GM21447 (cell line): ENCODE data around the gene MCF2L.

Experiments
- ATAC-seq: cut with Tn5 transposase; IDR thresholded peaks from one replicate; pipeline ENCODE4 v1.9.1; 2021; ENCODE audit not compliant: unreplicated experiment

The MCF2L gene

DNA sequence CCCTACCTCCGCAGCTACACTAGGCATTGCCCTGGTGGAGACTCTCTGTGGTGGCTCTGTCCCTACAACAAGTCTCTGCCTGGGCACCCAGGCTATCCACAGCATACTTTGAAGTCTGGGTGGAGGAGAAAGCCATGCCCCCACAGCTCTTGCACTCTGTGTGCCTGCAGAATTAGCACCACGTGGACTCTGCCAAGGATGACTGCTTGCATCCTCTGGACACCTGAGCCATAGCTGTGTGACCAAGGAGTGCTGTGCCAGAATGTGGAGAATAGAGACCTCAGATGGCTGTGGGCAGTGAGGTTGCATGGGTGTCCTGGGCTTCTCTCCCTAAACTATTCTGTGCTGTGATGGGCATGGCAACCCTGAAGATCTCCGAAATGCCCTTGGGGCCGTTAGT lies 21.2 kb upstream of the MCF2L start:
- ATAC-seq, result no peak

DNA sequence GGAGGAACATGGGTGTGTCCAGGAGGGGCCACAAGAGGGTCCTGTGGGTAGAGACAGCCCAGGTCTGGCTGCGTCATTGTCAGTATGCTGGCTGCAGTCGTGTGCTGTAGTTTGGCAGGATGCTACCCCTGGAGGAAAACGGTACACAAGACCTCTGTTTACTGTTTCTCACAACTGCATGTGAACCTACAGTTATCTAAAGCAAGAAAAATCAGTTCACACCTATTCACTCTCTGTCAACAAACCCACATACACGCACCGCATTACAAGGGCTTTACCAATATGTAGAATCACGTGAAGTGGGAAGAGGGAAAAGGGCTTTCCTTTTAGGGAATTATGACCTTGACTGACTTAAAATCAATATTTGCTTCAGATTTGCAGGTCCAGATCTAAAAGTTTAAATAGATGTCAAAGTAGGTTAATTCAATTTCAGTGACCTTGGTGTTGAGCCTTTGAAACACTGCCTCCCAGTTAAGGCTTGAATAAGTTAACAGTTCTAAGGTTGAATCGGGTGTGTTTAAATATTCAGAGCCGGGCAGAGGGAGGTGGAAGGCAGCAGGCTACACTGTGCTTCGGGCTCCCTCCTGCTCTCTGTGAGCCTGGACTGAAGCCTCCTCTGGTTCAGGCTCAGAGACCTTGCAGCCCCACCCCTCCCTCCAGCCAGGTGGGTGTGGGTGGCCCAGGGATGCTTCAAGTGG lies 17.2 kb upstream of the MCF2L start:
- ATAC-seq, result no peak

DNA sequence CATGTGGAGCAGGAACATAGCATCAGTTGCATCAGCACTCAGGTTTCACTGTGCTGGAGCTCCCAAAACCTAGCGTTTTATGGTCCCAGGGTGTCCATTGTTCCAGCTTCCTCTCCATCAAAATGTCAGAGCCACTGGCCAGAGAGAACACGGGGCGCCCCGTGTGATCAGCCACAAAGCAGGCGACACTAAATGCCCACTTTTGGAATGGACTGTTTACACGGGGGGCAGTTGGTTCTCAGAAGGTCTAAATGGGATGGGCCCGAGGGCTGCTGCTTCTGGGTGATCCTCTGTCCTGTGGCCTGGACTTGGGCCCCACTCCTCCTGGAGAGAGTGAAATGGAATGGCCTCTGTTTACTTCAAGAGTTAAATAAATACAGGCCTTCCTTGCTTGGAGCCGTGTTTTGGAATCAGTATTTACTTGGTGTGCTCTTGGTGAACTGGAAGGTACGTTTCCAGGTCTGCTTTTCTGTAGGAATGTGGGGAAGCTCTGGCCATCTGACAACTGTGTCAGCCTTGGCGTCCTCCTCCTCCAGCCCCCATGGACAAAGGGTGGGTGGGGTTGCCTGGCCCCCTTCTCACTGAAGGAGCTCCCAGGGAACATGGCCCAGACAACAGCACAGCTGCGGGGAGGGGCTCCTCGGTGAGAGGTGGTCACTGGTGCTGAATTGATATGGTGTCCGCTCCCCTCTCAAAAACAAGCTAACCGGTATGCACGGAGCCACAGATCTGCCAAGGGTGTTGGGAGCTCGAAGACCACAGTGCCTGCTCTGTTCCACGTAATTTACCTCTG lies 16.1 kb upstream of the MCF2L start:
- no peak for ATAC-seq

DNA sequence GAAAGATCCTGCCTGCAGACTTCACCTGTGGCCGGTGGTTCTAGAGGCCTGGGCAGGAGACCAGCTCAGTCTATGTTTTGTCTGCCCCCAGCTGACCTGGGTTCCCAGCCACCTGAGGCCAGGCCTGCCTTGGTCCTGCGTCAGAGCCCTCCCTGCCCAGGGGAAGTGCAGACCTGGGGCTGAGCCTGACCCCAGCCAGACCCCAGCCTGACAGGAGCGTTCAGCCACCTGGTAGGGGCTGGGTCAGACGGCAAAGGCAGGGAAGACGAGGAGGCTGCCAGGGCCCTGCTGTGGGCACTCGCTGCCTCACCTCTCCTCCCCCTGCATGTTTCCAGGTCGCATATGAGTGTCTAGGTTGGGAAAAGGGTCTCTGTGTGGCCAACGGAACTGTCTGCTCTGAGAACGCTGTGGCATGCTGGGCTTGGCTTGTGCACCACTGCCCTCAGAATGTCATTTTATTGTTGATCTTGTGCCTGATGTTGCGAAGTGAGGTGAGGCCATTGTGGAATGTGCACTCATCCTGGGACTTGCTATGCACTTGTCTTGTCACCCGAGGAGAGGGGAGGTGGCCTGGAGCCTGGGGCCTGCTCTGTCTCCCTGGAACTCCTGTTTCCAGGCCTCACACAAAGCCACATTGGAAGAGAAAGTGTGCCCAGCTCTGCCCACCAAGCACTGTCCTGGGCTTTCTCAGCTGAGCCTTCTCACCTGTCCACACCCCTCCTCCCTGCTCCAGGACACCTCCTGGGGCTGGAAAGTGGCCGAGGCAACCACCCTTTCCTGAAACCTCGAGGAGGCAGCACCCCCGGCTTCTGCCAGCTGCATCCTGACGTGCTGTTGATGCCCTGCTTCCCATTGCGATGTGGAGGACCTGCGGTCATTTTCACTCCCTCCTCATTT lies 15.2 kb upstream of the MCF2L start:
- ATAC-seq, result no peak

DNA sequence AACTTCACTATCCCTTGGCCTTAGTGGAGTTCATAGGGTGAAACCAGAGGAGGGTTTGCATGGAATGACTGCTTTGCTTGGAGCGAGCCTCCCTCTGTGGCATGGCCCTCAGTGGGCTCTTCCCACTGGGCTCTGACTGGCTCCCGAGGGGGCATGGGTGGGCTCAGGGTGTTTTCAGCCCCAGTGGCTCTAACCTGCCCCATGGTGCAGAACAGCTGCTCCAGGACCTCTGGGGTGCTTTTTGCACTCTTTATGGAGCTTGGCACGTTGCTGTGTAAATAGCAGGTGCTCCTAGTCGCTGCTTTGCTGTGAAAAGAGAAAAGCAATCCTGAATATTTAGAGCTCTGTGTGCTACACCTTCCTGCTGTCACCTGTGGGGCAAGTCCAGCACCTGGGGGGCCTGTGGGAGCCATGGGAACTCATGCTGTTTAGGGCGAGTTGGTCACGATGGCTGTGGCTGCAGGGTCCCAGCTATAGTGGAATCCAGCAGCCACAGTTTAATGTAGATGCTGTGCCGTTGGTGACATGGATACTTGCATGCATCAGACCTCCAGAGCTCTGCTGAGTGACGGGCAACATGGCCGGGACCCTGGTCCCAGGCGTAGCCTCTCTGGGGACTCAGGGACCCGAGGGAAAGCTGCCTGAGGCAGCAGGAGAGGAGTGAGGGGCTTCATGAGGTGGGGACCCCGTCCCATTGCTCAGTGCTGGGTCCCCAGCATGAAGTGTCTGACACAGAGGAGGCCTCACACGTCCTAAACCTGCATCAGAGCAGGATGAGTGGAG lies 14.3 kb upstream of the MCF2L start:
- ATAC-seq, result no peak

DNA sequence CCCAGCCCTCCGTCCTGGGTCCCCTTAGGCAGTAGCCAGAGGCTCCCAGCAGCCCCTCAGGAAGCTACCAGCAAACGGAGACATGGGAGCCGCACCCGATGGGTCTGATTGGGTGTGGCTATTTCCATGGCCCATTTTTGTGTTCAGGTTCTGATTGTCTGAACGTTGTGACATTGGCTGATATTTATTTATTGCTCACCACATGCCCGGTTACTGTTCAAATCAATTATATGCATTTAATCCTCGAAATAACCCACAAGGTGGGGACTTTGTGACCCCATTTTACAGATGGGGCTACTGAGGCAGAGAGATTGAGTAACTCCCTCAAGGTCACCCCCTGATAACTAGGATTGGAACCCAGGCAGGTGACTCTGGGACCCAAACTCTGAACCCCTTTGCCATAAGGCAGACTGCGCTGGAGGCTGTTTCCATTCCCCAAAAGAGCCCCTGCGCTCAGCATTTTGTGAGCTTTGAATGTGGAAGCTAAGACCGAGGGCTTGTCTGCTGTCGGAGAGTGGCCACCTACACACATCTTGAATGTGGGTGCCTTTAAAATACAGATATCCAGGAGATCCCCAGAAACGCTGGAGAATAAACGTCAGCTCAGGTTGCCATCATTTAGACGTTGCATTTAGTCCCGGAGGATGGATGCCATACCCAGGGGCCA lies 13.6 kb upstream of the MCF2L start:
- ATAC-seq, result no peak

DNA sequence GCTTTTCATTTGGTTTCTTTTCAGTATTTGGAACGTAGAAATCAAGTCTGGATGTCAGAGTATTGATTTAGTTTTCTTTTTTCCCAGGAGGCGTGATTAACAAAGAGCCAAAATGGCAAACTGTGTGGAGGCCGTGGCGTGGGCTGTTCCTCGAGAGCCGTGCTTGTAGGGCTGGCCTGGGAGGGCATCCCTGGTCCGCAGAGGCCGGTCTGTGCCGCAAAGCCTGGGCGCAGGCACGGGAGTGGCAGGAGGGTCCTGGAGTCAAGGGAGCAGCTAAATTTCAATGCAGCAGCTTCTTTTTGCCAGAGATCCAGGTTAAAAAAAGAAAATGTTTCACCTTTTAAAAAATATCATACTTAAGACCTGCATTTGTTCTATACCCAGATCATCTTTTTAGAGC lies 13.1 kb upstream of the MCF2L start:
- ATAC-seq, result no peak

DNA sequence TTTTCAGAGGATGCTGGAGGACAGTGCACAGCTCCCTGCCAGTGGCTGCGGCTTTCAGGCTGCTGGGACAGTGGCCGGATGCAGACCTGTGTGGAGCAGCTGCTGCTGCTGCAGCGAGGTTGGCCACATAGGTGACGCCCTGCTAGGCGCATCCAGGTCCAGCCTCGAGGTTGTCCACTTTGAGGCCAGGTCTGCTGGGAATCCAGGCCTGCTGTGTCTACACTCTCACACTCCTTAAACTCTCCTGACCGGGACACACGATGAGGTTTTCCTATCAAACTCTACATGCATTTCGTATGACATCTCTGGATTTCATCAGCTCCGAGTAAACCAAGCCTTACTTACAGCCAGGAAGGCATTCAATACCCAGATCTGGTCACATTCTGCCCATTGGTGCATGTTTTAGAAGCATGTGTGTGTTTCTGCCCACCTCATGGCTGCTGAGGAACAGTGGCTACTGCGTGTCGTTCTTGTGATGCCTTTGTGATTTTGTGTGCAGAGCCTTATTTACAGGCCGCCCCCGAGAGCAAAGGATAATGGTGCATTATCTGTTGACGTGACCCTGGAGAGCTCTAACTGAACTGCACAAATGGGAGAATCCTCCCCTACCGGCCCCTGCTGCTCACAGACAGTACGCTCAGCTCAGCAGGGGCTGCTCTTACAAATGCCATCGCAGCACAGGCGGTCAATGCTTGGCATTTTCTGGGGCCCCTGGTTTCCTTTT lies 12.3 kb upstream of the MCF2L start:
- ATAC-seq, result no peak

DNA sequence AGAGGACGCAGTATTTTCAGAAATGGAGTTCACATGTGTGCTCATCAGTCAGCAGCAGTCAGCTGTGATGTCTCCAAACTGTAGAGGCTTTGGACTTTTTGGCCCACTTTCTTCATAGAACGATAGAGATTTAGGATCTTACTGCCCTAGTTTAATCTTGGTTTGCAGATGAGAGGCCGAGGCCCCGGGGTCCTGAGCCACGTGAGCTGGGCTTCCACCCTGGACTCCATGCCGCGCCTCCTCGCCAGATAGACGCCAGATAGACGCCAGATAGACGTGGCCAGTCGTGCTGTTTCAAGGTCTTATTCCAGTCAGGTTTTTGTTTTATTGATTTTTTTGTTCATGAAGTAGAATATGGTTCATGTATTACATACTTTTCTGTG lies 11.7 kb upstream of the MCF2L start:
- no peak for ATAC-seq

DNA sequence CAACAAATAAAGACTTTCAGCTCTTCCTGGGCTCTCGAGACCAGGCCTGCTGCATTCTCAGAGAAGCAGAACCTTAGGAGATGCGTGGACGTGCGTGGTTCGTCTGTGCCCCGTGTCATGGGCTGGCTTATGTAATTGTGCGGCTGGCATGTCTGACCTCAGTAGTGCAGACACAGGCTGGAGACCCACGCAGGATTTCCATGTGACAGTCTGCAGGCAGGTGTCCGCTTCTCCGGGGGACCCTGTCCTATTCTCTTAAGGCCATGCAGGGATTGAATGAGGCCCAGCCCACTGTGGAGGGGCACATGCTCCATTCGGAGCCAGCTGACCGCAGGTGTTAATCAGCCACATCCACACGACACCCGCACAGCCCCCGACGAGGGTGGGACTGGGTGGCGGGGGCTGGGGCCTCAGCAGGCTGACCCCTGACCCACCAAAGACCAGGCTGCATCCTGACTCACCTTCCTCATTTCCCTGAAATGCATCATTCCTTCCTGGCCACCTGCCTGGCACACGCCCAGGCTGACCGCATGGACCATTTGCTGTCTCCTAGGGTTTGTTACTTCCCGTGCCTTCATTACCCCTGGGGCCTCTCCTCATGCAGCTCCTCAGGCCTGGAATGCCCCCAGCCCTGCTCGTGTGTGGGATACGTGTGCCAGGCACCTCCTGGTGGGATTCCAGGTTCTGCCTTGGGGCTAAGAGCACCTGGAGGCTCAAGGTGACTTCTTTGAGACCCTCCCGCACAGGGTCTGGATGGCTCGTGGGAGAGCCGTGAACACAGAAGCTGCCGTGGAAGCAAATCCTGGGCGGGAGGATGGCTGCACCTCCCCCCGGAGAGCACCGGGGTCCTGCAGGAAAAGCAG lies 10.7 kb upstream of the MCF2L start:
- ATAC-seq, result no peak

DNA sequence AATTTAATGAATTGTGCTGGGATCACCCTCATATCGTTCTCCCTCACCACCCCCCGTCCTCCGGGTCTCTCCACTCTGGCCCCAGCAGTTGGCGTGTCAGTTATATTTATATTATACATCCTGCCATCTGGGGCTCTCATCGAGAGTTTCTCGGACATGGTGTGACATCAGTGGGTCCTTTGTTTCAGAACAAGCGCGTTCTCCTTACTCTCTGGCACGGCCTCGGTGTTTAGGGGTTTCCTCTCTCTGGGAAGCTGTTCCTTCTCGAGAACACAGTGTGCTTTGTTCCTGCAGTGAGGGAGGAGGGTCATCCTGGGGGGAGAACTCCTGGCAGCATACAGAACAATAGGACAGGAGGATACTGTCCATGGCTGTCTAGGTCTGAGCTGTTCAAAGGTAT lies 9.8 kb upstream of the MCF2L start:
- ATAC-seq, result no peak

DNA sequence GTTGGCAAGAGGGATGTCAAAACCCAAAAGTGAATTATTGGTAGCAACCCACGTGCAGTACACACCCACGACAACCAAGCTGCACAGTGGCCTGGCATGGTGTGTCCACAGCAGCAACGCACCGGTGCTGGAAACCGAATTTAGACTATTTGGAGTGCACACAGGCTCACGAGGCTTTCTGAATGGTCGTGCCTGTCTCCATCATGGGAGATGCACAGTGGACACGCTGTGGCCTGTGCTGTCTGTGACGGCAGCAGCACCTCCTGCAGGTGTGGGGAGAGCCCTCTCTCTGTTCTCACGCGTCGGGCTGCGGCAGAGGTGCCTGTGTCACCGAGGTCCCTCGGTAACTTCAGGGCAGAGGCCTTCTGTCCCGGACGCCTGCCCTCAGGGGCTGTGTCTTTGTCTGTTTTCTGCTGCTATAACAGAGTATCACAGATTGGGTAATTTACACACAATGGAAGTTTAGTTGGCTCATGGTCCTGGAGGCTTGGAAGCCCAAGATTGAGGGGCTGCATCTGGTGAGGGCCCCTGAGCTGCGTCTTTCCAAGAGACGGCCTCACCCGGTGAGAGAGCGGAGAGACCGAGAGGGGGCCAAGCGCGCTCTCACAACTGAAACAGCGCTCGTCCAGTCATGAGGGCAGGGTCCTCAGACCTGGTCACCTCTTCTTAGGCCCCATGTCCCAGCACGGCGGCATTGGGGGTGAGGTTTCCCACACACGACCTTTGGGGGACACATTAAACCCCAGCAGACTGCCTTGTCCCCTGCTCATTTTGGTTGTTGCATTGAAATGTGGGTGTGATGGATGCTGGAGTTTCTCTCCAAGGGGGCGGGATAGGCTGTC lies 9.1 kb upstream of the MCF2L start:
- no peak for ATAC-seq

DNA sequence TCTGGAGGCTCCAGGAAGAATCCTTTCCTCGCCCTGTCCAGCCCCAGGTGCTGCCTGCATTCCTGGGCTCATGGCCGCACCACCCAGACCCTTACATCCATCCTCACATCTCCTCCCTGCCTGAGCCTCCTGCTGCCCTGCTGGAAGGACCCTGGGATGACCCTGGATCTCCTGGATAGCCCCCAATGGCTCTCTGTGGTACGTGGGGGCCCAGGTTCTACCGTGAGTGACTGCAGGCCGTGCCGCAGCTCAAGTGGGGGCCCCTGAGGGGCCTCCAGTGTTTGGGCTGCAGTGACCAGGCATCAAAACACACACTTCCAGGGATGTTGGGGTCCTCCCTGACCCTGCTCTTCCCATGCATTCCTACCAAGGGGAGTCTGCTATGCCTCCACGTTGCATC lies 8.3 kb upstream of the MCF2L start:
- ATAC-seq, result no peak

DNA sequence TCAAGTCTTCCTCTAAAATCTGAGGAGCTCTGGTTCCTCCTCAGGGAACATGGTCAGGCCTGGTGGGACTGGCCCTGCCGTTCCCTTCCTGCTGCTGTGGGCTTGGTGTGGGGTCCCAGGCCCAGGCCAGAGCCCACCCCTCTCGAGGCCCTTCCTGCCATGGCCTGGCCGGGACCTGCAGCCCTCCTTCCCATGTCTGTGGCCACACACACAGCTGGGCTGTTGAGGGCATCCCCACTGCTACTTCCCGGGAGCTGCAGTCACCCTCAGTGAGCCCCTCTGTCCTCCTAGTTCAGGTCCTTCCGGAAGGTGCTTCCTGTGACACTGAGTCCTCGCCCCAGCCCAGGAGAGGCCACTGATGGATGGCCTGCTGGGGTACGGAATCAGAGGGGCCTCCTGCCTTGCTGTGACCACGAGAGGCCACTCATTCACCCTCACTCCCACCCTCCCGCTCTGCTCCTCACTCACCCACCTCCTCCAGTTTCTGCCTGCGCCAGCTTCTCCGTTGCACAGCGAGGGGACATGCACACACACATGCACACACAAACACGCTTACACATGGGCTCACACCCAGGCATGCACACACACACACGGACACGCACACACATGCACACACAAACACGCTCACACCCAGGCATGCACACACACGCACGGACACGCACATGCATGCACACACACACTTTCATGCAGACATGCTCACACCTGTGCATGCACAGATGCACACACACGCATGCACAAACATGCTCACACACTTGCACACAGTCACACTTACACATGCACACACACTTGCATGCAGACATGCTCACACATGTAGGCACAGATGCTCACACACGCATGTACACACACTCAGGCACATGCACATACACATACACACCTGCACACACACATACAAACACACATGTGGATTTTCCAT lies 7.3 kb upstream of the MCF2L start:
- ATAC-seq, result no peak

DNA sequence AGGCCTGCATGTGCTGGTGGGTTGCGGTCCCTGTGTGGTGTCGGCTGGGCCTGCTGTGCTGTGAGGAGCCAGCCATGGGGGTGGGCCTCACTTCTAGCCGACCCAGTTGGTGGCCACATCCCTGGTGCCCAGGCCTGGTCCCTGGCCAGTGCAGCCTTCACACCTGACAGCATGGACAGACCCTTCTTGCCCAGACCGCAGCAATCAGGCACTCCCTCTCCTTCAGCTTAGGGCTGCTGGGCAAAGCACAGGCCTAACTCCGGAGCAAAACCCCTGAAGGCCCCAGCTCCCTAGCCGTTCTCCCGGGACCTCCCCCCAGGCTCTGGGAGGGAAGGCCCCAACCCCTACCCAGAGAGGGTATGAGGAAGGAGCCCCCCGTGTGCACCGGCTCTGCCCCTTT lies 6.6 kb upstream of the MCF2L start:
- ATAC-seq, result no peak

DNA sequence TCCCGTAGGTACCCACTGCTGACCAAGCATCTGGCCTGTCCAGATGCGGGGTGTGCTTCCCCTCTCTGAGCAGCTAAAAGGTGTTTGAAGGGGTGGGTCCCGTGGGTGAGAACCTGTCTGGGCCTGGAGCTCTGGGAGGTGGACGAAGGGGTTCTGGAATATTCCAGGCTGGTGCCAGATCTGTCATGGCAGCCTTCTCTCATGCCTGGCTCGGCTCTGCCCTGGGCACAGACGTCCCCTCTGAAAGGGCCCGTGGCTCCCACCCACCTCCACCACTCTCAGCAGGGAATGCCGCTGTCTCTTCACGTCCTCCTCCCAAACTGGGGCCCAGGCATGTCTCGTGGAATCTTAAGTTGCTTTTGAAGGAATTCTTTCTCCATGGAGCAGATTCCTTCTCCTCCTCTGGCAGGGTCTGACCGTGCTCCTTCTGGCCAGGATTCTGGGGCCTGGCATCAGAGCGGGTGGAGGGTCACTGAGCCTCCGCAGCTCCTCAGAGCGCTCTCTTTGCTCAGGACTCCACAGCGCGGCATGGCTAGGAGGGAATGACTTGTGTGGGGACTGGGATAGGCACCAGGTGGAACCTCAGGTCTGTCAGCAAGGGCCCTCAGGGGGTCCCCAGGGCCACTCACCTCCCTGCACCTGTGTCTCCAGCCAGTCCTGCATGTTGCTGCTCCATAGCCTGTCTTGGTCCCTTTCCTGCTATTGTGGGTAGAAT lies 5.9 kb upstream of the MCF2L start:
- ATAC-seq, result no peak
